ENCODE measurements around the gene MC1R. TPM values are rescaled to one million over a fixed set of nuclear protein-coding genes. Genes with fewer than 3 reads are reported as not detected.

MC1R gene
- total and polyA plus RNA-seq, 2 of the 8 experiments (the other 6 are each of a cell fraction or from before 2014, with no cell fraction given), result 2.2 to 2.9 TPM

DNA sequence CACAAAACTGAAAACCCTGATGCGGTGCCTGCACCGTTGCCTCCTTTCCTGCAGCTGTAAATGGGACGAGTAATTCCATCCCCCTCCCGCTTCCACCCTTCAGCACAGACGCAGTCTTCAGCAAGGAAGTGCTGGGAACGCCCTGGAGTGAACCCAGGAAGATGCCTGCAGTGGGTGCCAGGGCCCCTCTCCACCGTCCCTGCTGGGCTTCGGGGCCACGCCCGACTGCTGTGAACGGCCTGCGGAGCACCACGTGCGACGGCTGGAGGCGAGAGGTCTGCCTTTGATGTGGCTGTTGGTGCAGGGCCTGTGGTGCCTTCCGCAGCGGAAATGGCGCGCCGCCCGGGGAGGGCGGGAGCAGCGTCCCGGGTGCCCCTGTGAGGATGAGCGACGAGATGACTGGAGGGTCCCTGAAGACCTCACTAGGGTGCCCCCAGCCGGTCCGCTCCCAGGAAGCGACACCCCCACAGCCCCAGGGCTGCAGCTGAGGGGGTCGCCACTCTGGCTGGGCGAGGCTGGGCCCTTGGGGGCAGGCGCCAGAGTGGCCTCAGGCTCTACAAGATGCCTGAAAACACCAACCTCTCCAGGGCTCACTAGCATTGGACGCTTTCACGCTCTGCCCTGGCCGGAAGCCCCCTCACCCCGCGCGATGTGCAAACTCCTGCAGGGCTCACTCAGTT lies 749 bp upstream of the MC1R start (continued):
- 0 out of 2 replicates have a peak, but pooled peaks have one; percentile 26 for TF ChIP-seq PHF8 (conservative IDR thresholded peaks at IDR 0.05; ENCODE audit: low read depth, low read length)
- TF ChIP-seq KDM4A (IDR thresholded peaks at IDR 0.05; ENCODE audit: low read depth, low read length, severe bottlenecking), result peak; percentile 77
- no peak for TF ChIP-seq GTF2F1 (IDR thresholded peaks at IDR 0.05; ENCODE audit: borderline replicate concordance, low read depth, low read length)
- TF ChIP-seq, protein P1, sequence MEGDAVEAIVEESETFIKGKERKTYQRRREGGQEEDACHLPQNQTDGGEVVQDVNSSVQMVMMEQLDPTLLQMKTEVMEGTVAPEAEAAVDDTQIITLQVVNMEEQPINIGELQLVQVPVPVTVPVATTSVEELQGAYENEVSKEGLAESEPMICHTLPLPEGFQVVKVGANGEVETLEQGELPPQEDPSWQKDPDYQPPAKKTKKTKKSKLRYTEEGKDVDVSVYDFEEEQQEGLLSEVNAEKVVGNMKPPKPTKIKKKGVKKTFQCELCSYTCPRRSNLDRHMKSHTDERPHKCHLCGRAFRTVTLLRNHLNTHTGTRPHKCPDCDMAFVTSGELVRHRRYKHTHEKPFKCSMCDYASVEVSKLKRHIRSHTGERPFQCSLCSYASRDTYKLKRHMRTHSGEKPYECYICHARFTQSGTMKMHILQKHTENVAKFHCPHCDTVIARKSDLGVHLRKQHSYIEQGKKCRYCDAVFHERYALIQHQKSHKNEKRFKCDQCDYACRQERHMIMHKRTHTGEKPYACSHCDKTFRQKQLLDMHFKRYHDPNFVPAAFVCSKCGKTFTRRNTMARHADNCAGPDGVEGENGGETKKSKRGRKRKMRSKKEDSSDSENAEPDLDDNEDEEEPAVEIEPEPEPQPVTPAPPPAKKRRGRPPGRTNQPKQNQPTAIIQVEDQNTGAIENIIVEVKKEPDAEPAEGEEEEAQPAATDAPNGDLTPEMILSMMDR (IDR thresholded peaks at IDR 0.05; ENCODE audit: control extremely low read depth in 1 of 3, insufficient read depth in 1 of 3, low read depth in 1 of 3, low read length in 3 of 3), result no peak
- TF ChIP-seq CEBPB (IDR thresholded peaks at IDR 0.05; ENCODE audit: low read depth, low read length), result no peak
- TF ChIP-seq SIX5 (IDR thresholded peaks at IDR 0.05; ENCODE audit: low read depth, low read length), result no peak
- no peak for TF ChIP-seq SAP30 (IDR thresholded peaks at IDR 0.05; ENCODE audit: insufficient read depth, insufficient replicate concordance, low read length)
- no peak for TF ChIP-seq CREB1 (IDR thresholded peaks at IDR 0.05)
- no peak for TF ChIP-seq SP1 (IDR thresholded peaks at IDR 0.05; ENCODE audit: low read depth, low read length)
- no peak for TF ChIP-seq JUN (IDR thresholded peaks at IDR 0.05; ENCODE audit: low read depth, low read length)
- no peak for TF ChIP-seq SP4 (IDR thresholded peaks at IDR 0.05; ENCODE audit: low read length)
- no peak for TF ChIP-seq YY1 (IDR thresholded peaks at IDR 0.05; ENCODE audit: low read depth, low read length)
- no peak for TF ChIP-seq NANOG (IDR thresholded peaks at IDR 0.05; ENCODE audit: insufficient read depth, low read depth, low read length, poor library complexity, severe bottlenecking)
- TF ChIP-seq, protein P2, sequence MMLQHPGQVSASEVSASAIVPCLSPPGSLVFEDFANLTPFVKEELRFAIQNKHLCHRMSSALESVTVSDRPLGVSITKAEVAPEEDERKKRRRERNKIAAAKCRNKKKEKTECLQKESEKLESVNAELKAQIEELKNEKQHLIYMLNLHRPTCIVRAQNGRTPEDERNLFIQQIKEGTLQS (IDR thresholded peaks at IDR 0.05; ENCODE audit: insufficient read depth, low read depth, low read length), result no peak
- TF ChIP-seq MAFK (IDR thresholded peaks at IDR 0.05; ENCODE audit: low read depth, low read length), result no peak
- TF ChIP-seq ASH2L (IDR thresholded peaks at IDR 0.05; ENCODE audit: low read length), result peak; percentile 40
- no peak for TF ChIP-seq BACH1 (IDR thresholded peaks at IDR 0.05; ENCODE audit: low read length)
- TF ChIP-seq TAF7 (optimal IDR thresholded peaks at IDR 0.05; ENCODE audit: borderline replicate concordance, low read depth, low read length), result no peak
